ENCODE measurements around the gene HBZ. TPM values are rescaled to one million over a fixed set of nuclear protein-coding genes. Genes with fewer than 3 reads are reported as not detected.
"Not testable (repeated sequence)": the region's sequence is repeated elsewhere in the genome, so short reads cannot be mapped to it uniquely, and the experiment has no call there.

The HBZ gene
- polyA plus RNA-seq, 6 donors from 2014 or later: not detected

GRCh38 chr16:144797-145252 lies 7.6 kb upstream of the HBZ start:
- no peak overlapping the region for H3K4me3 Mint-ChIP-seq
- peaks cover 24 to 59% (median 26%) of the 10 kb centered on the region in 3 donors for H3K27me3 Mint-ChIP-seq
- no peak for ATAC-seq (ENCODE audit: low read depth in 2 of 2)
- H3K9me3 Mint-ChIP-seq: no peaks in the 10 kb centered on the region
- peaks cover 0 to under 1% (median 0%) of the 10 kb centered on the region in 3 donors for H3K4me1 Mint-ChIP-seq
- H3K36me3 Mint-ChIP-seq: peaks cover 0 to 4% of the 10 kb centered on the region in 2 donors
- DNase-seq: no peak
- no peak overlapping the region for H3K27ac Mint-ChIP-seq

GRCh38 chr16:146646-147045 lies 5.8 kb upstream of the HBZ start:
- Mint-ChIP-seq H3K9me3 (no peaks in the 10 kb centered on the region), H3K4me3 (no peak overlapping the region), H3K4me1 (no peaks in the 10 kb centered on the region), H3K36me3 (peaks cover 0 to 4% of the 10 kb centered on the region in 2 donors), H3K27ac (no peak overlapping the region), H3K27me3 (peaks cover 26 to 70% (median 32%) of the 10 kb centered on the region in 3 donors)
- ATAC-seq (ENCODE audit: low read depth in 2 of 2) (no peak), DNase-seq (no peak)

DNA sequence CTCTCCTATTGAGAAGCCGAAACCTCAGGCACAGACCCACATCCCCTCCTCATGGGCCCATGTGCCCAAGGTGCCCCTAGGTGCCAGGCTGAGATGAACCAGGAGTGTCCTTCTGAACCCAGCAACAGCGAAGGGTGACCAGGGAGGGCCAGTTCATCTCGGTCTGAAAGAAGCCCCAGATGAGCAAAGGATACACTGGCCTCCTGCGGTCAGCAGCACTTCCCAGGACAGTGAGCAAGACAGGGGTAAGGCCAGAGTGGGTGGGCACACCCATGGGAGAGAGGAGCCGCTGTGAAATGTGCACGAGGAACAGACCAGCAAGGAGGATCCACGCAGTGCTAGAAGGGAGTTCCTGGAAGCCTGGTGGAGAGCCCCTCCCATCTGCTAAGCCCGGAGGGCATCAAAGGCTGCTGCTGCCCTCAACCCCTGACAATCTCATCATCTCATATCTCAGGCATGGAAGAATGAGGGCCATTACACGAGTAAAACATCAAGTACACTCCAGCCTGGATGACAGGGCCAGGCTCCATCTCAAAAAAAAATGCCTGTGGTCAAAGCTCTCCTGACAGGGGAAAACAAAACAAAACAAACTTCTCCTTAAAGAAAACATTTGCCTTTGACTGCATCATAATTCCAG lies 3.3 kb upstream of the HBZ start:
- ATAC-seq (ENCODE audit: low read depth in 2 of 2): no peak

DNA sequence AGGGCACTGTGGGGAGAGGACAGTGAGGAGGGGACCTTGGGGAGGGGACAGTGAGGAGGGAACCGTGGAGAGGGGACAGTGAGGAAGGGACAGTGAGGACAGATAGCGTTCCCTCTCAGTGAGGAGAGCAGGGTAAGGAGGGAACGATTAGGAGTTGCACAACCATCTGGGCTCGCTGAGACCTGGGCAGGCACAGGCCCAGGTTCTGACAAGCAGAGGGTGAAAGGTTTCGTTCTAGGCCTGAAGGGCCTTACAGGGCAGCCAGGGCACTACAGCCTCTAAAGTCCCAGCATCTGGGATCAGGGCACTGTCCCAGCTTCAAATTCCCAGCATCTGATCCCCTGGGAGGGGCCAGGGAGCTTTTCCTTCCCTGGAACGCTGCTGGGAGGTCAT lies 681 bp downstream of the HBZ start:
- Mint-ChIP-seq H3K4me3 (peak overlapping the region in 3 of 8 donors; percentile 39 to 75 (median 59)), H3K27me3 (peaks cover 36 to 62% (median 37%) of the 10 kb centered on the region in 3 donors)
- not testable (repeated sequence) for H3K27ac Mint-ChIP-seq; DNase-seq; H3K36me3 Mint-ChIP-seq; ATAC-seq (ENCODE audit: low read depth in 2 of 2); H3K4me1 Mint-ChIP-seq; H3K9me3 Mint-ChIP-seq

More for the DNA sequence above, 3.3 kb upstream of the HBZ start:
- Mint-ChIP-seq H3K9me3 (no peaks in the 10 kb centered on the region), H3K27ac (no peak overlapping the region), H3K4me3 (no peak overlapping the region), H3K36me3 (peaks cover 0 to 4% of the 10 kb centered on the region in 2 donors), H3K4me1 (peaks cover 0 to 2% (median under 1%) of the 10 kb centered on the region in 3 donors), H3K27me3 (peaks cover 18 to 65% (median 28%) of the 10 kb centered on the region in 3 donors)
- DNase-seq: no peak

GRCh38 chr16:153550-154216 lies 1.2 kb downstream of the HBZ start:
- not testable (repeated sequence) for H3K4me1 Mint-ChIP-seq, H3K36me3 Mint-ChIP-seq, H3K27ac Mint-ChIP-seq, H3K9me3 Mint-ChIP-seq, DNase-seq
- peak; percentile 20 to 33 for ATAC-seq (ENCODE audit: low read depth in 2 of 2)
- H3K4me3 Mint-ChIP-seq: peak overlapping the region in 1 of 8 donors; percentile 67
- H3K27me3 Mint-ChIP-seq: peaks cover 36 to 61% (median 39%) of the 10 kb centered on the region in 3 donors

- Mint-ChIP-seq H3K36me3 (peaks cover 0 to 4% of the 10 kb centered on the region in 2 donors), H3K27me3 (peaks cover 37 to 61% (median 40%) of the 10 kb centered on the region in 3 donors), H3K4me1 (peaks cover 5 to 10% (median 9%) of the 10 kb centered on the region in 3 donors), H3K9me3 (peaks cover 0 to 5% (median 0%) of the 10 kb centered on the region in 7 donors), H3K27ac (peak overlapping the region in 2 of 6 donors; percentile 58 to 93), H3K4me3 (peak overlapping the region; percentile 19 to 86 (median 85))
- ATAC-seq (ENCODE audit: low read depth in 2 of 2) (peak; percentile 65 to 73), DNase-seq (peak; percentile 38)
Observed at GRCh38 chr16:154217-155030, 2.0 kb downstream of the HBZ start.

DNA sequence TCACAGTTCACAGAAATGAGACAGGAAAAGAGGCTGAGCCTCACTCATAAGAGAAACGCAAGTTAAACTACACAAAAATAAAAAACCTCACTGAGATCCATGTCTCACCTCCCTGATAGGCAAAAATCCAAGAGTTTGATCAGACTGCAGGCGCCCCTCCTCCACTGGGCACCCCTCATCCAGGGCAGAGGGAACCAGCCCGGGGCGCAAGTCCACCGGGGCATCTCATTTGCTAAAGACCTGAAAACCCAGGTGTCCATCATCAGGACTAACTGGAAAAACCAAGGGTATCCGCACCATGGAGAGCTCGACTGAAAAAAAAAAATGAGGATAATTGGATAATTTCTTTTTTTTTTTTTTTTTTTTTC lies 2.6 kb downstream of the HBZ start:
- ATAC-seq (ENCODE audit: low read depth in 2 of 2): no peak
- peaks cover 0 to 4% of the 10 kb centered on the region in 2 donors for H3K36me3 Mint-ChIP-seq
- DNase-seq: no peak
- peak overlapping the region in 1 of 6 donors; percentile 93 for H3K27ac Mint-ChIP-seq
- peaks cover 5 to 10% (median 9%) of the 10 kb centered on the region in 3 donors for H3K4me1 Mint-ChIP-seq
- peaks cover 37 to 60% (median 44%) of the 10 kb centered on the region in 3 donors for H3K27me3 Mint-ChIP-seq
- peaks cover 0 to 5% (median 0%) of the 10 kb centered on the region in 7 donors for H3K9me3 Mint-ChIP-seq
- H3K4me3 Mint-ChIP-seq: peak overlapping the region; percentile 19 to 86 (median 85)

DNA sequence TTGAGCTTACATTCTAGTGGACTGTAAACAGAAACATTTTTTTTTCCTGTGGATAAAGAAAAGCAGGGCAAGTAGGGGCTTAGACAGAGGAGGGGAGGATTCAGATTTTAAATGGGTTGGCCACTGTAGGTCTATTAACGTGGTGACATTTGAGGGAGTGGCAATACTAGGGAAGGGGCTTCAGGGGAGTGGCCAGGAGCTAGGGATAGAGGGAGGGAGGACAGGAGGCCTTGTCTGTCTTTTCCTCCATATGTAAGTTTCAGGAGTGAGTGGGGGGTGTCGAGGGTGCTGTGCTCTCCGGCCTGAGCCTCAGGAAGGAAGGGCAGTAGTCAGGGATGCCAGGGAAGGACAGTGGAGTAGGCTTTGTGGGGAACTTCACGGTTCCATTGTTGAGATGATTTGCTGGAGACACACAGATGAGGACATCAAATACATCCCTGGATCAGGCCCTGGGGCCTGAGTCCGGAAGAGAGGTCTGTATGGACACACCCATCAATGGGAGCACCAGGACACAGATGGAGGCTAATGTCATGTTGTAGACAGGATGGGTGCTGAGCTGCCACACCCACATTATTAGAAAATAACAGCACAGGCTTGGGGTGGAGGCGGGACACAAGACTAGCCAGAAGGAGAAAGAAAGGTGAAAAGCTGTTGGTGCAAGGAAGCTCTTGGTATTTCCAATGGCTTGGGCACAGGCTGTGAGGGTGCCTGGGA lies 6.8 kb downstream of the HBZ start:
- Mint-ChIP-seq H3K9me3 (peaks cover 0 to 5% (median 0%) of the 10 kb centered on the region in 7 donors), H3K27me3 (peaks cover 39 to 61% (median 57%) of the 10 kb centered on the region in 3 donors), H3K4me1 (peaks cover 5 to 8% (median 6%) of the 10 kb centered on the region in 3 donors), H3K27ac (peak overlapping the region in 1 of 6 donors; percentile 34), H3K36me3 (peaks cover 0 to 4% of the 10 kb centered on the region in 2 donors), H3K4me3 (no peak overlapping the region)
- DNase-seq: no peak
- no peak for ATAC-seq (ENCODE audit: low read depth in 2 of 2)

- H3K36me3 Mint-ChIP-seq; H3K27ac Mint-ChIP-seq; ATAC-seq (ENCODE audit: low read depth in 2 of 2); H3K4me3 Mint-ChIP-seq; H3K4me1 Mint-ChIP-seq; H3K9me3 Mint-ChIP-seq; DNase-seq: not testable (repeated sequence)
- H3K27me3 Mint-ChIP-seq: peaks cover 33 to 56% (median 50%) of the 10 kb centered on the region in 3 donors
Observed at GRCh38 chr16:160242-160641, 7.8 kb downstream of the HBZ start.

- Mint-ChIP-seq H3K9me3 (no peaks in the 10 kb centered on the region), H3K4me3 (no peak overlapping the region), H3K27ac (no peak overlapping the region), H3K4me1 (peaks cover 0 to 8% (median 2%) of the 10 kb centered on the region in 3 donors), H3K36me3 (no peaks in the 10 kb centered on the region), H3K27me3 (peaks cover 32 to 55% (median 51%) of the 10 kb centered on the region in 3 donors)
- ATAC-seq (ENCODE audit: low read depth in 2 of 2): no peak
- DNase-seq: no peak
Observed at GRCh38 chr16:160691-161190, 8.3 kb downstream of the HBZ start.

- peak overlapping the region in 1 of 6 donors; percentile 58 for H3K27ac Mint-ChIP-seq
- peaks cover 35 to 60% (median 56%) of the 10 kb centered on the region in 3 donors for H3K27me3 Mint-ChIP-seq
- H3K36me3 Mint-ChIP-seq: no peaks in the 10 kb centered on the region
- ATAC-seq (ENCODE audit: low read depth in 2 of 2): no peak
- H3K4me3 Mint-ChIP-seq: peak overlapping the region in 2 of 8 donors; percentile 8 to 25
- H3K4me1 Mint-ChIP-seq: peaks cover 0 to 10% (median 5%) of the 10 kb centered on the region in 3 donors
- no peaks in the 10 kb centered on the region for H3K9me3 Mint-ChIP-seq
- DNase-seq: no peak
Observed at GRCh38 chr16:162271-162991, 10.0 kb downstream of the HBZ start.

DNA sequence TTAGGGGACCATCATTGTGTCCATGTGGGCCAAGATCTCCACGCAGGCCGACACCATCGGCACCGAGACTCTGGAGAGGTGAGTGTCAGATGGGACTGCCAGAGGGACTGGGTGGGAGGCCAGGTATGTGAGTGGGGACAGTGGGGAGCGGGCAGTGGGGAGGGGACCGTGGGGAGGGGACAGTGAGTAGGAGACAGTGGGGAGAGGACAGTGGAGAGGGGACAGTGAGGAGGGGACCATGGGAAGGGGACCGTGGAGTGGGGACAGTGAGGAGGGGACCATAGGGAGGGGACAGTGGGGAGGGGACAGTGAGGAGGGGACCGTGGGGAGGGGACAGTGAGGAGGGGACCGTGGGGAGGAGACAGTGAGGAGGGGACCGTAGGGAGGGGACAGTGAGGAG lies 10.7 kb downstream of the HBZ start:
- H3K4me1 Mint-ChIP-seq: peaks cover 0 to 10% (median 5%) of the 10 kb centered on the region in 3 donors
- not testable (repeated sequence) for H3K36me3 Mint-ChIP-seq; ATAC-seq (ENCODE audit: low read depth in 2 of 2); H3K27ac Mint-ChIP-seq; DNase-seq; H3K9me3 Mint-ChIP-seq
- H3K4me3 Mint-ChIP-seq: peak overlapping the region in 1 of 8 donors; percentile 25
- H3K27me3 Mint-ChIP-seq: peaks cover 34 to 62% (median 51%) of the 10 kb centered on the region in 3 donors
